ENCODE measurements around the gene THSD4.

Gene THSD4

DNA sequence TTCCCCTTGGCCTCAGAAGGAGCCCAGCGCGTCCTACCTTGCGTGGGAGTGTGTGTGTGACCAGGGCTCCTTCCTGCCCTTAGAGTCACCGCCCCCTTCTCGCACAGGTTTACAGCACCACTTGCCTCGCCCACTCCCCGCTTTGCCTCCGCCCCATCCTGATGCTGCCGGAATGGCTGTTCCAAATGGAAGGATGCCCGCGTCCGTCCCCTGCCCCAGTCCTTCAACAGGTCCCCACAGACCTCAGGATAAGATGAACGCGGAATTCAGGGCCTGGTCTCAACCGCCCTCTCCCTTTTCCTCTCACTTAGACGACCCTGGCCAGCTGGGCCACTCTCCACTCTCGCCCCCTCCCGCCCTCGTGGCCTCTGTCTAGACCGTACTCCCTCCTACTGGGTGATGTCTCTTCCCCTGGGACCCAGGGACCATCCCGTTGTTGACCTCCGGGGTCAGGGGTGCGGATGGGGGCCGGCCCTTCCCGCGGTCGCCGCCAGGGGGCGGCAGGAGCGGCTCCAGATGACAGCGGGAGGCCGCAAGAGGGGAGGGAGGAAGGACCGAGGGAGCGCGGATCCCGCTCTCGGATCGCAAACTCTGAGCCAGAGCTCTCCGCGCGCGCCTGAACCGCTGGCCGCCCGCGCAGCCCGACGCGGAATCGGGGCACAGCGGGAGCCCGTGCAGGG is at the start of gene THSD4:
Gene THSD4 (plus strand): TSS at position 585 of the 680 bp plus-strand sequence.
- DNase-seq = peak; percentile 74

DNA sequence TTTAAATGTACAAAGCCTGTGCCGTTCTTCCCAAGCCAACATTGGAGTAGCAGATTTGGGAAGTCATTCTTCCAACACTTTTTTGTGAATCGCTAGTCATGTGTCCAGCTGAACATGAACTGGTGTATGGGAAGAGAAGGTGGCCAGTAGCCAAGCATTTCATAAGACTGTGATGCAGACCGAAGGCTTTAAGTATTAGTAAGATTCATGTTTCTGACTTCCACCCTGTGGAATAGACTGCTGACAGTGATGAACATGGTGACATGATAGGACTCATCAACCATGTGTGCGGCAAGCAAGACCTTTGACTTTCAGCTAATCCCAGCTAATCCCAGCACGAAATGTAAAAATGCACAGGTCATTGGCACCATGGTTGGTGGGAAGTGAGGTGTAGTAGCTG is 48.3 kb upstream of the THSD4 start:
- DNase-seq = peak; percentile 78

DNA sequence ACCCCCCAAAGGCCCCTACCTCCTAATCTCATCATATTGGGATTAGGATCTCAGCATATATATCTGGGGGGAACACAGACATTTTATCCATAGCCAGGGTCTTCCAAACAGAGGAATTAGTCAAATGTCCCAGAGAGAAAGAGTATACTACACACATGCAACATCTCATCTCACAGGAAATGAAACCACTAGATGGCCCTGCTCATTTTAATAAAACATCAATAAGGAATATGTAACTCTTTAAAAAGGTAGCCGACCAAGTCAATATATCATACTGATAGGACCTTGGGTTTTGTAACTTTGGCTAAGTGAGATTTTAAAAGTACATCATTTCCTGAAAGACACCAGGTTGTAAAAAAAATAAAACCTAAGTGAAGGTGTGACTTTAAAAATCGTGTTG is 45.6 kb upstream of the THSD4 start:
- no peak for DNase-seq

DNA sequence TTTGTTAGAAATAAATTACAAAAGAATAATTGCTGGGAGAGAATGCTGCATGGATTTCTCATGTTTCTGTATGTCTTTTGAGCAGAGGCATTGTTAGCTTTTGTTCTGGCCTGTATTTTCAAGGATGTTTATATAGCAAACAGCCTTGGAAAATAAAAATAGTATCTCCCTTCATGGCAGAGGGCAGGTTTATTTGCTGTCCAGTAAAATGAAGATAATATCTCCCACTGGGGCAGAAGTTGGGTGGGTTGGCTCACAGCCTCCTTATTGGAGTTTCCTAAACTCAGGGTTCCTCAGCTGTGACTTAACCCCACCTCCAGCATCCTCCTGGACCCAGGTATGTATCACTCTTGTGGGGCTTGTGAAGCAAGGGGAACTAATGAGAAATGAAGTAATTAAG is 43.7 kb upstream of the THSD4 start:
- no peak for DNase-seq

DNA sequence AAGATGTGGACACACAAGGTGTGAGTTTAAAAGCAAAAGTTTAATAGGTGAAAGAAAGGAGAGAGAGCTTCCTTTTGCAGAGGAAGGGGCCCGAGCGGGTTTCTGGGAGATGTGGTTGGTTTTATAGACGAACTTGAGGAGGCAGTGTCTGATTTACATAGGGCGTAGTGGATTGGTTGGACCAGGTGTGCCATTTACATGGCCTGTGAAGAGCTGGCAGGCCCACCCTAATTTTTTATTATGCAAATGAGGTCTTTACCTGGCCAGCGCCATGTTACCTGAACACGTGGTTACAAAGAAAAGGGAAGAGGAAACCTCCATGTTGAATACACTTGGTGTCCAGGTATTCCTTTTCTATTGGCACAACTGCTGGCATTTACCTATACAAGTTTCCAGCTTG is 42.8 kb upstream of the THSD4 start:
- DNase-seq = no peak

DNA sequence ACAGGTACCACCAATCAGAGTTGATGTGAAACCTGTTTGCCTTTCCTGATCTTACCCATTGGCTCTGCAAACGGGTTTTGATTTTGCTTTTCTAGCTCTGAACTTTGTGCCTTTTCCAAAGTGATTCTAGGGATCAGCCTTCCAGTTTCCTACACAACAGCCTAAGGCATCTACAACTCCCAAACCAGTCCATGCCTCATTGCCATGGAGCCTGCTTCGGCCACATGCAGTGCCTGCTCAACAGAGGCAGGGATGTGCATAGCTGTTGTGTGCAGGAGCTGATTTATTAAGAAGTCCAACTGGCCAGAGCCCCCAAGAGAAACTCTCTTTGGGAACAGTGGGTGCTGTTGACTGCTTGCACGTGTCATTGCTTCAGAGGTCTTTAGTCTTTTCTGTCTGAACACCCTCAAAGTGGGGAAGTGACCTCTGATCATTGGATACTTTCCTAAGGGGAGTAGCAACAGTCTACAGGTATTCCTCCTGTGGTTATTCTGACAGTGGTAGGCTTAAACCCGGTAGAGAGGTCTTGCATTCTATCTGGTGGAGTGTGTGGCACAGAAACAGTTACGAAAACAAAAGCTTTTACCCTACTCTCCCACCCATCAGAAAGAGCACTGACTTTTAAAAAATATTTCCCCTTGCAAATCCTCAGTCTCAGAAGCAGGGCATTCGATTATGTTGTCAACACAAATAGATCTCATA is 36.6 kb upstream of the THSD4 start:
- no peak for DNase-seq

DNA sequence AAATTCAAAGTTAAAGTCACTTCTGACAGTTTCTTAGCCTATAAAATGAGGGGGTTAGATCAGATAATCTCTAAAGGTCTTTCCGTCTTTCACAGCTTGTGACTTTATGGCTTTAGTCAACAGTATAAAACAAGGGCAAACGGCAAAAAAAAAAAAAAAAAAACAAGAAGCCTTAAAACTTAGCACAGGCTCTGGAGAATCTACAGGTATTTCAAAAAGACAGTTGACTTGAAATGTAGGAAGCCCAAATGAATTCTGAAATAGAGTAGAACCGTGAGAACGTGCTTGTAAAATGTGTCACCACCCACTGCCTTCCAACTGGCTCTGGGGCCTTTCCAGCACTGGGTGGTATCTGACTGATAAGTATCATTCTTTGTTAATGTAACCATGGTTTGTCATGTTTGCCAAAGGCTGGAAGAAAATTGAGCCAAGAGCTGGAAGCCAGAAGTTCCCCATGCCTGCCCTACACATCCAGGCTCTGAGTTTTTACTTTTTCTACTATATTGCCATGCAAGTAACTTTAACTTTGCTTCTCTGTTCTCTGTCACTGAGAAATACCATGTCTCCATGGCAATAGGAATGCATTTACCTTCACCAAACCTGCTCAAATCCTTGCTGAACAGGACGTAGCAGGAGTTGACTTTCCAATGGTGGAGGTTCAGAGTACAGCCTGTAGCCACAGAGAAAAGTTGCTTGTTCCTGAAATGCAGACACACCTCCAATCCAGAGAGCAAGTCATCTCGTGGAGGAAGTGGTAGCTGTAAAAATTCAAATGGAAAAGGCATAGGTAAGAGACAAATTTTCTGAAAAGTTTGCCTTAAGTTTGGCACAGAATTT is 35.8 kb upstream of the THSD4 start:
- peak; percentile 75 for DNase-seq

DNA sequence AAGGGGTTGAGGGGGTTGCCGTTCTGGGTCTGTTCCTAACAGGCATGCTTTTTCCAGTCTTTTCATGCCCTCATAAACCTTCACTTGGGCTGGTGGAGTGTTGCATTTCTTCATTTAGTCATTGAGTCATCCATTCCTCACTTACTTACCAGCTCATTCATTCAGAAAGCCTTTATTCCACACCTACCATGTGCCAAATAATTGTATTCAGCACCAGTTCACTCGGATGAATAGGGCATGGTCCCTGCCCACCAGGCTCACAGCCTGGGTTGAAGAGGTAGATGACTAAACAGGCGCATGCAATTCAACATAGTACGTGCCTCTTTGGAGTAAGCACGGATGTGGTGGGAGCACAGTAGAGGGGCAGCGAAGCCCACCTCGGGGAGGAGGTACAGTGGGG is 35.1 kb upstream of the THSD4 start:
- DNase-seq = no peak

DNA sequence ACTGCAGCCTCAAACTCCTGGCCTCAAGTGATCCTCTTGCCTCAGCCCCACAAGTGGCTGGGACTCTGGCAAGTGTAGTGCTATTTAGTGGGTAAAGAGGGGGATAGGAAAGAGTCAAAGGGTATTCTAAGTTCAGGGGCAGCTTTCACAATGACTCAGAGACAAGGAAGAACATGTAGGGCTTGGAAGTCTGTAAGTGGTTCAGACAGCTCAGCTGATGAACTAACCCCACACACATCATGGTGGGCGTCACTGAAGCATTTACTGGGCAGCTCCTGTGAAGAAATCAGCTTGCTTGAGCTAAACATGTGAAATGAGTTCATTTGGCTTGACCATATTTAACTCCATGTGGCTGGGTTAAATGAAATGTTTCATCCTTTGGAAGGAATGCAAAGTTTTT is 34.6 kb upstream of the THSD4 start:
- DNase-seq = peak; percentile 83

DNA sequence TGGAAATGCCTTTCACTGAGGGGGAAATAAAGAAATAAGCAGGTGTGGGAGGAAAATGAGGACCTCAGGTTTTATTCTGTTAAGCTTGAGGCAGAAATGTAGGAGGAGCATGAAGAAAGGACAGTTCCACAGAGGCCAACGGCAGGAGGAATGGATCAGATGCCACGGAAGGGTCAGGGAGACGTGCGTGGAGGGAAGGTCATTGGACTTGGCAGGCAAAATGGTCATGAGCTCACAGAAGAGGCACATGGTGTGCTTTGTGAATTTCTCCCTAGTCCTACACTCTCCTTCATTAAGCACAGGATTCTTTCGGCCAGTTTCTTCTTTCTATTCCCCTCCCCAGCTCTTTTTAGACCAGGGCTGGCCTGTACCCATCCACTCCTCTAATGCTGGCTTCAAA is 32.5 kb upstream of the THSD4 start:
- no peak for DNase-seq

DNA sequence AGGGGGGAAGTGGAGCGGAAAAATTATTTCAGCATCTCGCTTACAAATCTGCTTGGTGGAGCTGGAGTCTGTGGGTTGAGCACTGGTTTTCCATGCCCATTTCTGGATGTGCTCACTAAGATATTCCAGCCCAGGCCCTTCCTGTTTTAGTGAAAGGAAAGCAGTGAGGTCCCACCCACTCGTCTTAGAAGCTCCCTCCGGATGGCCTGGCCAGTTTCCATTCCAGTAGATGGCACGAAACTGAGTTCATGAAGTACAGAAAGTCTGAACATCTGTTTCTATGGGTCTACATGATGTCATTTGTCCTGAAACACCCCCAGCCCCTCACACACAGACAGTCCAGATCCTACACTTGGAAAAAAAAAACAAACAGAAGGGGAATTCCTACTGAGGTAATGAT is 31.9 kb upstream of the THSD4 start:
- peak; percentile 66 for DNase-seq

DNA sequence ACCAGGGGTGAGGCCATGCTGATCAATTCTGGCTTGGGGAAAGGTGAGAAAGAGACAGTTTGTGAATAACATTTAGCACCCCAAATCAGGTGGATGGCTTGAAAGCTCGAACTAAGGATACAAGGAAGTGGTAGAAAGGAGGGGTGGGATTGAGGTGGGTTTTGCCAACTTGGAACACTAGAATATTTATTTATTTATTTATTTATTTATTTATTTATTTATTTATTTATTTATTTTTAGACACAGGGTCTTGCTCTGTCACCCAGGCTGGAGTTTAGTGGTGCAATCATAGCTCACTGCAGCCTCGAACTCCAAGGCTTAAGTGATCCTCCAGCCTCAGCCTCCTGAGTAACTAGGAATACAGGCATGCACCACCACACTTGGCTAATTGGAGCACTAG is 31.0 kb upstream of the THSD4 start:
- DNase-seq = no peak

DNA sequence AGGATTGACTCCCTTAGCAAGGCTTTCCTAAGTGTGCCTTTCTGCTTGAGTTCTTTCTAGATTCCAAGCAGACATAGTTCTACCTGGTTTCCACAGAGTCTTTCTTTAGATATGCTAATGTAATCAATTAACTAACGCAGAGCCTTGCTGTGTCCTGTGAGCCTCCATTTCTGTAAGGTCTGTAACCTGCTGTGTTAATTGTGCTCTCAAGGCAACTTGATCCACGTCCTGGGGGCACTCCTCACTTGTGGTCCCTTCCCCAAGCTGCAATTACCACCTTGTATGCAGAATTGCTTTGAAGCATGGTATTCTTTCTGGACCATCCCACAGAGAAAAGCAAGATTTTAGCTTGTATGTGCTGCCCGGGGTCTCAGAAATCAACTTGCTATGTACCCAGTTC is 29.5 kb upstream of the THSD4 start:
- no peak for DNase-seq

DNA sequence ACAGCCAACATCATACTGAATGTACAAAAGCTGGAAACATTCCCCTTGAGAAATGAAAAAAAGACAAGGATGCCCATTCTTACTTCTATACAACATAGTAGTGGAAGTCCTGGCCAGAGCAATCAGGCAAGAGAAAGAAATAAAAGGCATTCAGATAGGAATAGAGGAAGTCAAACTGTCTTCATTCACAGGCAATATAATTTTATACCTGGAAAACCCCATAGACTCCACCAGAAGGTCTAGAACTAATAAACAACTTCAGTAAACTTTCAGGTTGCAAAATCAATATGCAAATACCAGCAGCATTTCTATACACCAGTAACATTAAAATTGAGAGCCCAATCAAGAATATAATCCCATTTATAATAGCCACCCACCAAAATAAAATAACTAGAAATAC is 27.1 kb upstream of the THSD4 start:
- no peak for DNase-seq

DNA sequence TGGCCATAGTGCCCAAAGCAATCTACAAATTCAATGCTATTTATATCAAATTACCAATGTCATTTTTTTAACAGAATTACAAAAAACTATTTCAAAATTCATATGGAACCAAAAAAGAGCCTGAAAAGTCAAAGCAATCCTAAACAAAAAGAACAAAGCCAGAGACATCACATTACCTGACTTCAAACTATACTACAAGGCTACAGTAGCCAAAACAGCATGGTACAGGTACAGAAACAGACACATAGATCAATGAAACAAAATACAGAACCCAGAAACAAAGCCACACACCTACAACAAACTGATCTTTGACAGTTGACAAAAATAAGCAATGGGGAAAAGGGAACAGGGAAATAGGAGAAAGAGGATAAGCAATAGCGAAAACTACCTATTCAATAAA is 26.6 kb upstream of the THSD4 start:
- DNase-seq = no peak

DNA sequence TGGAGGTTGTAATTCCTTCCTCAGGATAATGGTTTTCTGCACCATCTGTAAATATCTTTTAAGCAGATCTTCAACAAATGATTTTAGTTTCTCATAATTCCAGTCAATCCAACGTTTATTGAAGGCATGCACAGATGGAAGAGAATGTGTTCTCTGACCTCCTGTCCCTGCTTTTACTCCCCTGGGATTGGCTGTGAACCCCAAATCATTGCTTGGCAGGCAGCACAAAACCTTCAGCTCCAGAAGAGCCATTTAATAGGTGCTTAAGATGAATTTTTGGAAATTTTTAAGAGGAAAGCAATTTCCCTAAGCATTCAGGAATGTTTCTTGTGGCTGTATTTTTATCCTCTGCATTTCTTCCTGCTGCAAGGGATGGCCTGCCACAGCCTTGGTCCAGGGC is 25.5 kb upstream of the THSD4 start:
- no peak for DNase-seq

DNA sequence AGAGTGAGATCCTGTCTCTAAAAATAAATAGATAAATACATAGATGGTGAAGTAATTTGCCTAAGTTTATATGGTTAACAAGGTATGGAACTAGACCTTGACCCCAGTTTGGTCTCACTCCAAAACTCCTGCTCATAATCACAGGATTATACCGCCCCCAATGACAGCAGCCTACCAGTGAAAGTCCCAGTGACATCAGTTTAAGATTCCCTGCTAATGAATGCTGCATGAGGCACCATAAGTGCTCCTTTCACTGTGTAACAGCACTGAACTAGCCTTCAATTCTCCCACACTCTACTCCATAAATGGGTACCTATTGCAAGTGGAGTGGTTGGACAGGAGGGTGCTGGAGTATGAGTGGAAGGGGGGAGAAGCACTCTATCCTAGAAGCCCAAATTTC is 23.7 kb upstream of the THSD4 start:
- no peak for DNase-seq

DNA sequence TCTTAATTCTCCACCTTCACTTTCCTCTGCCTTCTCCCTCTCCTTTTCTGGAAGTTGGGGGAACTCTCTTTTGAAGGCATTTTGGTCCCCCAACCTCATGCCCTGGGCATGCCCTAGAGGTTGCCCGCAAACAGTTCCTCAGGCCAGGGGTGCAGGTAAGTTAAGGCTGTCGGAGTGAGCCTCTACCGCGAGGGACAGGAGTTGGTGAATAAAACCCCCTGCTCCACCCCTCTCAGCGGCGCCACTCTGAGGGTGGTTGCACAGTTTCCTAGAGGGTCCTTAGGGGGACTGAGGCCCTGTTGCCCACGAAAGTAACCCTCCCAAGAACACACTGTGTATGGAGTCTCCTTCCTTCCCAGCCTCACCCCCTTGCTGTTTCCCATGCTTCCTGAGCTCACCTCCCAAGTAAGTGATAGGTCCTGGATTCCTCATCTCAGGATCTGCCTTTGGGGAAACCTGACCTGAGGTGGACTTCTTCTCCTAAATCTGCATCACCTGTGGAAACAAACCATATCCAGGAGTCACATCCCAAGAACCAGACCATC is 23.1 kb upstream of the THSD4 start:
- DNase-seq = no peak

DNA sequence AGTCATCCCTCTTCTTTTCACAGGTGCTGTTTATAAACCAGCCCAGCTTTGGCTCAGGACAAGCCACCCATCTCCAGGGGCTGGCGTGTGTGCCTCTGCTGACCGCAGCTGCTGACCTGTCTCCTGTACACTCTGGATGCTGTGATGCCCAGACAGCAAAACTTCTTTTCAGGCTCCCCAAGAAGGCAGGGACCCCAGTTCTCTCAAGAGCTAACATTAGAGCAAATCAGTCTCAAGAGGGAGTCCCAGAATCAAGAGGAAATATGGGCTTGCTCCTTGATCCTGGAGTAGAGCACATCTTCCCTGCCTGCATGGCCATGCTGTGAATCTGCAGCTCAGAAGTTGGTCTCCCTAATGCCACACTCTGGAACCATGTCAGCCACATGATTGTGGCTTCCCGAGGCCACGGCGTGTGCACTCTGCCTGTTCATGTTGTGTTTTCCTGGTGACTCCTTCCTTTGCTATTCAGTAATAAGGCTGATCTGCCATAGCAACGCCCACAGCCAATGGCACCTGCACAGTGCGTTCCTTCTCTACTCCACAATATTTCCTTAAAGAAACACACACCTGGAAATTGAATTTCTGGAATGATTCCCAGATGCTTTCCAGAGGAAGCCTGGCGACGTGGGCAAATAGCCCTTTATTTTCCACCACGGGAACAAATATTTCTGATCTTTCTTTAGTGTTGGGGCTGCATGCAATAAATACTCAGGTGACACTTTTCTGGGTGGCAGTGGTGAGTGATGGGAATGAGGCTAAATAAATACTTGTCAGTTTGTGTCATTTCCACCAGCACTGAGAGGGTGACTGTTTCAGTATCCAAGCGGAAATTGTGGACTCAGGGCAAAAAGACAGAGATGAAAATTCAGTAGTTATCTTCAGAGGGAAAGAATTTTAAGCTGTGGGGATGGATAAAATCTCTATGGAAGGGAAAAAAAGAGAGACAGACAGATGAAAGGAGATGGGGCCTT is 21.9 kb upstream of the THSD4 start:
- DNase-seq = peak; percentile 75

DNA sequence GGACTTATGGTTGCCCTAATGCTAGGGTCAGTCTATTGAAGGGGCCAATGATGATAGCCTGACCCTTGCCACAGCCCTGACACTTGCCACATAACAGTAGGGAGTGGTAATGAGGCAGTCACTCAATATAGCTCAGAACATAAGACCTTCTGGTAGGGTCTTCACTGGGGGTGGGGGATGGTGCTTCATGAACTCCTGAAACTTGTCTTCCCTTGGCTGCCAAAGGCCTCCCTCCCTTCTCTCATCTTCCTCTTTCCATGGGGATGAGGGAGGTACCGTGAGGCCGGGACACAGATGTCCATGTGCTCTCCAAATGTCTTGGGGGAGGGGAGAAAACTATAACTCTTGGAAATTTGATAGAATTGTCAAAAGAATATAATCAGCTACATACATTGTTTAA is 21.1 kb upstream of the THSD4 start:
- no peak for DNase-seq

DNA sequence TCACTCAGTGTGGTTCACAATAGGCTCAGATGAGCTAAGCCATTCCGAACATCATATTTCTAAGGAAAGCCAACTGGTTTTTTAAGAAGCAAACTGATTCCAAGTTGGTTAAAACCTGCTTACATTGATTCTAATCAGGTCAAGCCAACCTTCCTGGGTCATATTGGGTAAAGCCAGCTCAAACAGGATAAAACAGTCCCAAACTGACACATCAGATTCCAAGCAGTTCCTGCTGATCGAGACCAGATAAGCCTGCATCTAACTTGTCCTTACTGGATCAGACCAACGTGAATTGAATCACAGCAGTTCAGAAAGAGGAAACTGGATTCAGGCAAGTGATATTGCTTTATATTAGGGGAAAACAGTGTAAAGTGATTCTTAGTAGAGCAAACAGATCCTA is 18.6 kb upstream of the THSD4 start:
- DNase-seq = peak; percentile 63

DNA sequence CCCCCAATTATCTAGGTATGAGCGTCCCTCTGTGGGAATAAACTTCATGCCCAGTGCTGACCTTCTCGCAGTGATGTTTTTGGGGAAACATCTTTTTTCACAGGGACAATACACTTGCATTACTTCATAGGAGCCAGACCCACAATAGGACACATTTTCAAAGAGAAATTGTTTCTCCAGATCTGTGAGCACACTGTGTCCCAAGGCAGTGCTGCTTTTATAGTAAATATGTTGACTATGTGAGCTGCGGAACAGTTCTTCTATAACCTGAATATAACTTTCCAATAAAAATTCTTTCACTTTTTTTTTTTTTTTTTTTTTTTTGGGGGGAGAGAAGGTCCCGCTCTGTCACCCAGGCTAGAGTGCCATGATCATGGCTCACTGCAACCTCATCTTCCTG is 17.4 kb upstream of the THSD4 start:
- DNase-seq = no peak

DNA sequence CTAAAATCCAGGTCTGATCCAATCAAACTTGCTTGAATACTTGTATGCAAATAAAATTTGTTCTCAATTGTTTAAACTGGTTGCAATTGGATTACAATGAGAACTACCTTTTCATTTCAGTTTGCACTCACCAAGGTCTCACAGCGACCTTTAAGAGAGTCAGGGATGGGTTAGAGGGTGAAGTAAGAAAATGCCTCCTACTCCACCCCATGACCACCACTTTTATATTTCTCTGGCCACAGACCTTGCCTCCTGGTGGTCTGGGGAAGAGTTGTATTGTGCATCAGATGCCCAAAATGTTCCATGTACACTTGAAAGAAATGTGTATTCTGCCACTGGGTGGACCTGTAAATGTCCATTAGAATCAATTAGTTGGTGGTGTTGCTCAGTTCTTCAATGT is 16.4 kb upstream of the THSD4 start:
- no peak for DNase-seq
